RWPE2 (cell line): ENCODE measurements around the gene GARNL3.

Experiments used
- ATAC-seq: fragments of 200-7000 bp; cut with Tn5 transposase; 3 replicates; pipeline ENCODE4 v1.9.1; 2021; ENCODE audit warnings: low read depth
- DNase-seq: peaks from one replicate; pipeline ENCODE4 v3.0.0-alpha.2; 2020; ENCODE audit warnings: low spot score
- H3K27ac ChIP-seq: fragments of 450-650 bp; 2 replicates; pipeline ENCODE4 v1.5.1; 2017; ENCODE audit warnings: mild to moderate bottlenecking; ENCODE audit not compliant: poor library complexity, severe bottlenecking
- H3K27me3 ChIP-seq: fragments of 250-450 bp; sonication (Bioruptor Pico); 2 replicates; pipeline ENCODE4 v1.5.1; 2021; ENCODE audit warnings: mild to moderate bottlenecking, moderate library complexity; ENCODE audit not compliant: insufficient read depth, poor library complexity, severe bottlenecking
- H3K36me3 ChIP-seq: fragments of 250-450 bp; sonication (Bioruptor Pico); 2 replicates; pipeline ENCODE4 v1.5.1; 2020; ENCODE audit warnings: low read depth, mild to moderate bottlenecking, moderate library complexity
- H3K4me1 ChIP-seq: fragments of 250-450 bp; sonication (Bioruptor Pico); 2 replicates; pipeline ENCODE4 v1.5.1; 2021; ENCODE audit warnings: mild to moderate bottlenecking, moderate library complexity; ENCODE audit not compliant: insufficient read depth, poor library complexity, severe bottlenecking
- H3K4me3 ChIP-seq: fragments of 250-450 bp; sonication (Bioruptor Pico); 2 replicates; pipeline ENCODE4 v1.5.1; 2021; ENCODE audit warnings: mild to moderate bottlenecking, moderate library complexity; ENCODE audit not compliant: severe bottlenecking
- H3K9me3 ChIP-seq: fragments of 250-450 bp; sonication (Bioruptor Pico); 2 replicates; pipeline ENCODE4 v1.5.1; 2021; ENCODE audit warnings: mild to moderate bottlenecking, moderate library complexity; ENCODE audit not compliant: severe bottlenecking
- TF ChIP-seq, protein P1 (sequence below): fragments of 450-650 bp; IDR thresholded peaks from one replicate; pipeline ENCODE4 v1.5.1; 2017; ENCODE audit warnings: mild to moderate bottlenecking, moderate library complexity; ENCODE audit not compliant: poor library complexity, severe bottlenecking

The GARNL3 gene

DNA sequence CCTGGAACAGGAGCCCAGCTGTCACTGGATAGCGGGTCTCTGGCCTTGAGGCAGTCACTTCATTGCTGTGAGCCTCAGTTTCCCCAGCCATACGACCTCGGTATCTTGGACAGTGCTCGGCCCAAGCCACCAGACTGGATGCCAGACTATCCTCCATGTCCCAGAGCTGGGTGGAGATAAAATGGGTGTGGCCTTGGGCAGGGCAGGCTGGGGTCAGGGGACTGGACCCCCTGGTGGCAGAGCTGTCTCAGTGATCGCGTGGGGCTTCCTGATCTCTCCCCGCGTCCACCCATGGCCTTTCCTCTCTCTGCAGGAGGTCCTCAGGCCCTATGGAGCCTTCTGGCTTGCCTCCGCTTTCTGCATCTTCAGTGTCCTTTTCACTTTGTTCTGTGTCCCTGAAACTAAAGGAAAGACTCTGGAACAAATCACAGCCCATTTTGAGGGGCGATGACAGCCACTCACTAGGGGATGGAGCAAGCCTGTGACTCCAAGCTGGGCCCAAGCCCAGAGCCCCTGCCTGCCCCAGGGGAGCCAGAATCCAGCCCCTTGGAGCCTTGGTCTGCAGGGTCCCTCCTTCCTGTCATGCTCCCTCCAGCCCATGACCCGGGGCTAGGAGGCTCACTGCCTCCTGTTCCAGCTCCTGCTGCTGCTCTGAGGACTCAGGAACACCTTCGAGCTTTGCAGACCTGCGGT, 142.4 kb downstream of the GARNL3 start:
- no peak overlapping the region for H3K4me3 ChIP-seq
- no peaks in the 10 kb centered on the region for H3K27me3 ChIP-seq
- DNase-seq = no peak
- TF ChIP-seq, protein P1, sequence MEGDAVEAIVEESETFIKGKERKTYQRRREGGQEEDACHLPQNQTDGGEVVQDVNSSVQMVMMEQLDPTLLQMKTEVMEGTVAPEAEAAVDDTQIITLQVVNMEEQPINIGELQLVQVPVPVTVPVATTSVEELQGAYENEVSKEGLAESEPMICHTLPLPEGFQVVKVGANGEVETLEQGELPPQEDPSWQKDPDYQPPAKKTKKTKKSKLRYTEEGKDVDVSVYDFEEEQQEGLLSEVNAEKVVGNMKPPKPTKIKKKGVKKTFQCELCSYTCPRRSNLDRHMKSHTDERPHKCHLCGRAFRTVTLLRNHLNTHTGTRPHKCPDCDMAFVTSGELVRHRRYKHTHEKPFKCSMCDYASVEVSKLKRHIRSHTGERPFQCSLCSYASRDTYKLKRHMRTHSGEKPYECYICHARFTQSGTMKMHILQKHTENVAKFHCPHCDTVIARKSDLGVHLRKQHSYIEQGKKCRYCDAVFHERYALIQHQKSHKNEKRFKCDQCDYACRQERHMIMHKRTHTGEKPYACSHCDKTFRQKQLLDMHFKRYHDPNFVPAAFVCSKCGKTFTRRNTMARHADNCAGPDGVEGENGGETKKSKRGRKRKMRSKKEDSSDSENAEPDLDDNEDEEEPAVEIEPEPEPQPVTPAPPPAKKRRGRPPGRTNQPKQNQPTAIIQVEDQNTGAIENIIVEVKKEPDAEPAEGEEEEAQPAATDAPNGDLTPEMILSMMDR = no peak
- no peak overlapping the region for H3K27ac ChIP-seq
- H3K4me1 ChIP-seq = no peaks in the 10 kb centered on the region
- no peaks in the 10 kb centered on the region for H3K9me3 ChIP-seq
- H3K36me3 ChIP-seq = no peaks in the 10 kb centered on the region
- no peak for ATAC-seq

DNA sequence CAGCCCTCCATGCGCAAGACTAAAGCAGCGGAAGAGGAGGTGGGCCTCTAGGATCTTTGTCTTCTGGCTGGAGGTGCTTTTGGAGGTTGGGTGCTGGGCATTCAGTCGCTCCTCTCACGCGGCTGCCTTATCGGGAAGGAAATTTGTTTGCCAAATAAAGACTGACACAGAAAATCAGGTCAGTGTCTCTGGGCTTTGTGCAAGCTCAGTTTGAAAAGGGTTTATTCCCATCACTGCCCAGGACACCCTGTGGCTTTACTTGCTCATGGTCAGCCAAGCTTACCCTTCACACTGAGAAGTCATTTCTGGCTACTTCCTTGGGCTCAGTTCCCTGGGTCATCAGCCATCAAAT, 142.9 kb downstream of the GARNL3 start:
- Histone ChIP-seq H3K36me3 (no peaks in the 10 kb centered on the region), H3K27me3 (no peaks in the 10 kb centered on the region), H3K27ac (no peak overlapping the region), H3K4me1 (no peaks in the 10 kb centered on the region), H3K9me3 (no peaks in the 10 kb centered on the region), H3K4me3 (no peak overlapping the region)
- TF ChIP-seq, protein P1 = no peak
- no peak for ATAC-seq
- DNase-seq = no peak

DNA sequence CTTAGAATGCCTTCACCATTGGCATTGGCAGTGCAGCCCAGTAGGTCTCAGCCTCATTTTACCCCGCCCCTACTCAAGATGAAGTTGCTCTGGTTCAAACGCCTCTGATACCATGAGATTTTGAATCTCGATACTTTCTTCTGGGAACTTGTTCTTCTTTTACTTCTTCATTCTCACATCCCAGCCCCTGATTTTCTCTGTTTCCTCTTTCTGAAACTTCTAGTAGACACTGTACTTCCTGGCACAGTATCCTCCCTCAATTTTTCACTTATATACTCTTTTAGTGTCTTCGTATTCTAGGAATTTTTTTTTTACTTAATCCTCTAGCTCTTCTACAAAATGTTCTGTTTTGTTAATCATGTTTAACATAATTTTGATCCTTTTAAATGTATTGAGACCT, 146.5 kb downstream of the GARNL3 start:
- DNase-seq (no peak), ATAC-seq (no peak)
- no peaks in the 10 kb centered on the region for H3K9me3 ChIP-seq
- no peaks in the 10 kb centered on the region for H3K4me1 ChIP-seq
- no peaks in the 10 kb centered on the region for H3K36me3 ChIP-seq
- H3K4me3 ChIP-seq = no peak overlapping the region
- H3K27ac ChIP-seq = no peak overlapping the region
- TF ChIP-seq, protein P1 = no peak
- H3K27me3 ChIP-seq = no peaks in the 10 kb centered on the region

DNA sequence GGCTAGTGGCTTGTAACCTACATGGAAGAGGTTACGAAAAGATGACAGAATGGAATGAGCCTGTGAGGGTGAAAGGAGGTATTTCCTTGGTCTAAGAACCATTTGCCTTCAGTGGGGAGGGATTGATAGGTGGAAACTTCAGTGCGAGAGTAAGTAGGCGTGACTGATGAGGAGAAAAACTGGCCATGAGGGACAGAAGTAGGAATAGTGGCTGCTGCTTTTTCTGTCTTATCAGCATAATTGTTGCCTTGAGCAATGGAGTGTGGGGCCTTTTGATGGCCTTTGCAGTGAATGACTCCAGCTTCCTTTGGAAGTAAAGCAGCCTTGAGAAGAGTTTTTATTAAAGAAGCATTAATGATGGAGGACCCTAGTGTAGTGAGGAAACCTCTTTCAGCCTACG, 150.6 kb downstream of the GARNL3 start:
- H3K27ac ChIP-seq = no peak overlapping the region
- peaks cover 12% of the 10 kb centered on the region for H3K4me1 ChIP-seq
- H3K9me3 ChIP-seq = no peaks in the 10 kb centered on the region
- no peaks in the 10 kb centered on the region for H3K36me3 ChIP-seq
- no peak overlapping the region for H3K4me3 ChIP-seq
- DNase-seq = no peak
- no peak for ATAC-seq
- TF ChIP-seq, protein P1 = no peak
- H3K27me3 ChIP-seq = no peaks in the 10 kb centered on the region

DNA sequence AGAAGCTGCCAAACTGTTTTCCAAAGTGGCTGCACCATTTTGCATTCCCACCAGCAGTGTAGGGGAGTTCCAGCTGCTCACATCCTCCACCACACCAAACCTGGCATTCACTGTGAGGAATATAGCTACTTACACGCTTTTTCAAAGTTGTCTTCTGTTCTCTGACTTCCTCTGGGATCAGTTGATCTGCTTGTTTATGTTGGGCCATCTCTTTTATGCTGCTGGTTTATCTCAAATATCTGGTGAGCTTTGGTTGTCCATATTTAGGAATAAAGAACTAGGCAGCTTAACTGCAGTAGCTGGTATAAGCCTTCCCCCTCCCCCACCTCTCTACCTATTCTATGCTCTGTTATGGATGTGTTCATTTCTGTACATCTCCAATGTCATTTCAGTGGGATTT, 151.1 kb downstream of the GARNL3 start:
- no peak overlapping the region for H3K4me3 ChIP-seq
- TF ChIP-seq, protein P1 = no peak
- no peaks in the 10 kb centered on the region for H3K36me3 ChIP-seq
- no peaks in the 10 kb centered on the region for H3K9me3 ChIP-seq
- peaks cover 12% of the 10 kb centered on the region for H3K4me1 ChIP-seq
- no peak overlapping the region for H3K27ac ChIP-seq
- ATAC-seq (no peak), DNase-seq (no peak)
- H3K27me3 ChIP-seq = no peaks in the 10 kb centered on the region
